Measurements from ENCODE around the gene CHI3L2.
A peak's percentile ranks its signal among the peaks of the same experiment; 100 is the strongest.

Gene CHI3L2

GRCh38 chr1:111221276-111221632 lies 6.3 kb upstream of the CHI3L2 start:
- DNase-seq (ENCODE audit: low spot score), result no peak

DNA sequence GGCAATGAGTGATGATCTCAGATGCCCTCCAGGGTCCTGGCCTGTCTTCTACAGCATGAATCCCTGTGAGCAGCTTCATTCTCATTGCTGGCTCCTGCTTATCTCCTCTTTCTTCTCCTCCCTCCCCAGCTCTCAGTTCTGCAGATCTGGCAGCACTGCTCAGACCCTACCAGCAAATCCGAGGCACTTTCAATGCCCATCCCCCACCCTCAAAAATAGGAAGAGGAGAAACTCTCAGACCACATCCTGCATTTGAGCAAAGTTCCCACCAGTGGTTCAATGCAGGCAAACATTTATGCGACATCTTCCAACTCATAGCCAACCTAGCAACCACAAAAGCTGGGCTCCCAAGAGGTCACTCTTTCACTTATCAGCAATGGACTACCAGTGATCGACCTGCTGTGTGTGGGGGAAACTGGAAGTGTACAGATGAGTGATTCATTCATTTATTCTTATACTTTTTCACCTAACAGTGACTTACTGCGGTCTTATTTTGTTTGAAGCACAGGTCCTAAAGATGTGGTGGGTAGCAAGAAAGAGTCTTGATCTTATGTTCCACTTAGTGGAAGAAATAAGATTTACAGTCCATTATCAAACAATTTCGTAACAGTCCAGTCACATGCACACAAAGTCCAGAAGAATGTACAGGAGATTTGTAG lies 5.8 kb upstream of the CHI3L2 start:
- DNase-seq (ENCODE audit: low spot score), result peak; percentile 42

- peak; percentile 60 for DNase-seq (ENCODE audit: low spot score)
Measured at GRCh38 chr1:111222308-111223125, 5.0 kb upstream of the CHI3L2 start.

GRCh38 chr1:111223126-111223685 lies 4.3 kb upstream of the CHI3L2 start:
- DNase-seq (ENCODE audit: low spot score), result no peak

GRCh38 chr1:111225091-111225490 lies 2.4 kb upstream of the CHI3L2 start:
- DNase-seq (ENCODE audit: low spot score), result no peak

DNA sequence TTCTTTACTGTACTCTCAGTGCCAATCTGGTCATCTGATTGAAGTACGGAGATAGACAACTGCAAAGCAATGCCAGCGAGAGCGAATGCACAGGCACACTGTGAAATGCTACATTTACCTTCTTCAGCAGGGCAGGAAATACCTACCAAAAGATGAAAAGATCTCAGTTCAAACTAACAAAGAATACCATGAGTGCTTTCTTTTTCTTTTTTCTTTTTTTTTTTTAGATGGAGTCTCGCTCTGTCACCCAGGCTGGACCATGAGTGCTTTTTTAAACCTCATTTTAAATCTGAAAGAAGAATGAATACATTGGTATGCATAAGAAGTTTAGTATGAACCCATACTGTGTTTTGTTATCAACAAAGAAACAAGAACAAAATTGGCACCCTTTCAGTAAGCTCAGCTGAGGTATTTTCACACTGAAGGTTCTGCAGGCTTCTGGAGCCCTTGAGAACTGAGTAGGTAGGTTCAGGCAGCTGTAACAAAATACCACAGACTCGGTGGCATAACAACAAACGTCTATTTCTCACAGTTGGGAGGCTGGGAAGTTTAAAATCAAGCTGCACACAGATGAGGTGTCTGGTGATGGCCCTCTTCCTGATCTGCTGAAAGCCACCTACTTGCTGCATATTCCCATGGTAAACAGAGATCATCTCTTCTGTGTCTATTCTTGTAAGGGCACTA lies 1.7 kb upstream of the CHI3L2 start:
- no peak for DNase-seq (ENCODE audit: low spot score)

GRCh38 chr1:111227851-111228747 lies 586 bp downstream of the CHI3L2 start:
- DNase-seq (ENCODE audit: low spot score), result peak; percentile 89

DNA sequence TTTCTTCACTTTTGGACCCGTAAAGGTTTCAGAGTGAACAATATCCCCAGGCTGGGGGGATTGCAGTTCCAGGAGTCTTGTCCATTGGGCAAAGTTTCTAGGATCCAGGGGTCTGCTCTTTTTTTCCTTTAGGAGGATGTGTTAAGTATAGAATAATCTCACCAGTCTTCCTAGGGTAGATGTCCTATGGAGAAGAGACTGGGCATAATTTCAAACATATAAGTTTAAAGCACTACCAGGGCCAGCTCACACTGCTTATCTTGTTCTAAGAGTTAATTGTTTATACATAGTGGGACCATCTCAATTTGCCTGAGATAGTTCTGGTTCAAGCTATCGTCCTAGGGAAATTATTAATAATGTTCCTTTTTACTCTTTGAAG lies 1.2 kb downstream of the CHI3L2 start:
- DNase-seq (ENCODE audit: low spot score), result no peak

DNA sequence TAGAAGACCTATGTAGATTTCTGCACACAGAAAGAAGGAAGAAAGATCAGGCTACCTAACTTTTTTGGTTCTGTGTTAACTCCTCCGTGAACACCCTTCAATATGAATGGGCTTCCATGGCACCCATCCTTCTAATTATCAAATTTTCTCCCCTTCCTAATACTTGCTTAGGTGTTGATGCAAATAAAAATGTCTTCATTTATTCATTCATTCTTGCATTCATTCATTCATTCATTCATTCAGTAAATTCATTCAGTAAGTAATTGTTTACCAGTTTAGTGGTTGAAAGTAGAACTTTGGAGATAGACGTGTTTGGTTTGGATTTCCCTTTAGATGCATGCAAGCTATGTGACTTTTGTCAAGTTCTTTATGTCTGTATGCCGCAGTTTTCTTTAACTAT lies 4.6 kb downstream of the CHI3L2 start:
- DNase-seq (ENCODE audit: low spot score), result no peak

DNA sequence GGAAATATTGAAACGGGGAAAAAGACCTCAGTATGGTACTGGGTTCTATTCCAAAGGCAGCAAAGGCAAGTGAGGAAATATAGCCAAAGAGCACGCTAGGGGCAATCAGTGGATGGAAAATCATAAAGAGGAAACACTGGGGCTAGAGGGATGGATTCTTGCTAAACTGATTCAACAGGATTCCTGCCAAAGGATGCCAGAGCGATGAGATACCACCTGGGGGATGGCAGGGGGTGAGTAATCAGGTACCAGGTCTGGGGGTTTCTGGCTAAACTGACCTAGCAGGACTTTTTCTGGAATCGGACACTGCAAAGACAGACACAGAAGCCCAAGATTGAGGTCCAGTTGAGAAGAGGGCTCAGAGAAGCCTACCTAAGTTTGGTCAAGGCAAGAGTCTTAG lies 6.7 kb downstream of the CHI3L2 start:
- DNase-seq (ENCODE audit: low spot score), result no peak

- DNase-seq (ENCODE audit: low spot score), result no peak
Measured at GRCh38 chr1:111234866-111235265, 7.4 kb downstream of the CHI3L2 start.

DNA sequence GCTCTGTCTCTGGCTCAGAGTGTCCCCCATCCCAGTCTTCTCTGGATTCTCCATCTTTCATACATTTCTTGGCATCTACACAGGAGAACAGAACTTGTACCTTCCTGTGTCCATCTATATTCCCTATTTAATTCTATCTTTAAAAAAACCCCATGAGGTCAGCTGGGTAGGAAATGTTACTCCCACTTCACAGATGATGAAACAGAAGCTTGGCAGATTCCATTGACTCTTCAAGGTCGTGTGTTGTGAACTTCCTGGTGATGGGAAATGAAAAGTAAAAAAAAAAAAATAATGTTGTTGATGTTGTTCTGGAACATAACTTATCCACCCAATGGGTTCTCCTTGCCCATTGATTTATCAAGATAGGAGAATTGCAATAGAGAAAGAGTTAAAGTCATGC lies 8.9 kb downstream of the CHI3L2 start:
- no peak for DNase-seq (ENCODE audit: low spot score)

- no peak for DNase-seq (ENCODE audit: low spot score)
Measured at GRCh38 chr1:111236806-111237205, 9.3 kb downstream of the CHI3L2 start.

GRCh38 chr1:111238056-111238795 lies 10.7 kb downstream of the CHI3L2 start:
- DNase-seq (ENCODE audit: low spot score), result no peak

- DNase-seq (ENCODE audit: low spot score), result no peak
Measured at GRCh38 chr1:111241797-111242196, 14.3 kb downstream of the CHI3L2 start.

DNA sequence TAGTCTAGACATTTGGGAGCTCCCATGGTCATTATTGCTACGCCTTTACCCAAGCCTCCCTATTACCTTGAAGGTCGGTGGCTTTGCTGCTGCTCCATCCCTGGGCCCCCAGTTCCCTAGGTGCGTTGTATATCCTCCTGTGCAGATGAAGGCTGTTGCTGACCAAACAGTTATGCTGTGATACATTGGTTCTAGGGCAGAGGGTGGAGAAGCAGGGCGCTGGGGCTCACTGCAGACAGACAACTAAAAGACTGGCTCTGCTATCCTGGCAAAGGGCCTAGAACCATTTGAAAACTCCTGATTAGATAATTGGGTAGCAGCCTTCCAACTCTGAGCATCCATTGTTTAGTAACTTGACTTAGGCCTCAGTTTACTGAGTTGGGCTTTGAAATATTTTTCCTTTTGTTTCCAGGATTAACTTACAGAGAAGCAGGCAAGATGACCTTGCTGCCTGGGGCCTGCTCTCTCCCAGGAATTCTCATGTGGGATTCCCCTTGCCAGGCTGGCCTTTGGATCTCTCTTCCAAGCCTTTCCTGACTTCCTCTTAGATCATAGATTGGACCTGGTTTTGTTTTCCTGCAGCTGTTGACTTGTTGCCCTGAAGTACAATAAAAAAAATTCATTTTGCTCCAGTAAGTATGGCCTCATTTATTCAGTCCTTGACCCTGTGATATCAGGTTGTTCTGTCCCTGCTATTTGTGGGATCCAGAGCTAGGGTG lies 15.5 kb downstream of the CHI3L2 start:
- DNase-seq (ENCODE audit: low spot score), result no peak

DNA sequence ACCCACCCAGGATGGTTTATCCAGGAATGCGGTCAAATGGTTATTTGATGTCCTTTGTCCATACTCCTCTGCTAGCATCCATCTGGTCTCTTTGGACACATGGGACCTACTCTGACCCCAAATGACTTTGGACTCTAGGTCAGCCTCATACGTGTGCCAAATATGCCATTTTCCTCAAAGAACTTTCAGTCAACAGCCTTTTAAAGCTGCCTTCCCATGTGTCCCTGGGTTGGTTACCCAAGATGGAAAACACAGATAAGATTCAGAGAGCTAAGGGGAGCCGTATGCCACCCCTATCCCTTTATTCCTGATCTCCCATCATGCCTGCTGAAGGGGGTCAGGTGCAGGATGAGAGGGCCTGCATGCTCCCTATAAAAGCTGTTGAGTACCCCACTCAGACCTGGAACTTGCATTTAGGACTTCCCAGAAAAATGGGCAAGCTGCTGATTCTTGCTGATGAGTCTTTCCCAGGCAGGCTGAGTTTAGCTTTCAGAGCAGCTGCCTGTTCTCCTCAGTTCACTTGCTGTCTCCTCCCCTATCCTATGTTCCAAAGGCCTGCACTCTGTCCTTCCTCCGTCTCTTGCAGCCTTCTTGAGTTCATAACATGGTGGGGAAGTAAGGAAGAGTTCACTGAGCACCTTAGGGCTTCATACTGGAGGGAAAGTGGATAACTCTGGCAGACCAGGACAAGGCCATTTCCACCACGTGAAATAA lies 19.8 kb downstream of the CHI3L2 start:
- no peak for DNase-seq (ENCODE audit: low spot score)

GRCh38 chr1:111249960-111250359 lies 22.4 kb downstream of the CHI3L2 start:
- DNase-seq (ENCODE audit: low spot score), result peak; percentile 96

DNA sequence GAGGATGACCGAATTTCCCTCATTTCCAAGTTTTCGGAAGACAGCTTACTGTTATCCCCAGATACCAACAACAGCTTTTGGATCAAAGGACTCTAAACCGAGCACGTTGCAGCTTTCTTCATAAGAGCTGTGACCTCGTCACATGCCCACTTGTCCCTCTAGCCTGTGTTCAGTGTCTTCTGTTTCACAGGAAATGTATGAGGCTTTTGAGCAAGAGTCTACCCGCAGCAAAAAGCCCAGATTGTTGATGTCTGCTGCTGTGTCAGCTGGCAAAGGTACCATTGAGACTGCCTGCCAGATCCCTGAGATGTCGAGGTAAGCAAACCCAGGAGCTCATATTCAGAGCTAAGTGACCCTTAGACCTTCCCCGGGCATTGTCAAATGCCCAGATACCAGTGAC lies 24.1 kb downstream of the CHI3L2 start:
- peak; percentile 68 for DNase-seq (ENCODE audit: low spot score)

DNA sequence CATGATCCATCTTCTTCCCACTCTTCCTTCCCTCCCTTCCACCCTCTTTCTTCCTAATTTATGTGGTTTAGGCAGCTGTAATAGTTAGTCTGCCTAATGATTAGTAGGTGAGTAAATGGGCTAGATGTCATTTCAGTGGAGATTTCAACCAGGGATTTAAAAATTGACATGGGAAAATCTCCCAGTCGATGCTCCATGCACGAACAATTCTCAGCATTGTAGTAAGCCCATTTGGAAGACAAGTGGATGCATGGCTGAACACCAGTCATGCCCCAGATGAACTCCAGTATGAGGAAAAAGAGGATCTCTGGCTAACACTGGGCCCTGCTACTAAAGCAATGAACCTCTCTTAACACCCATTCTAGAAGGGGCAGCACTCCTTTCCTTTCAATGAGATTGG lies 25.3 kb downstream of the CHI3L2 start:
- DNase-seq (ENCODE audit: low spot score), result peak; percentile 76
